HG03469 (cell line): ENCODE data around the gene DHODH.

ENCODE experiments used
- ATAC-seq: cut with Tn5 transposase; IDR thresholded peaks from one replicate; pipeline ENCODE4 v1.9.1; 2021; ENCODE audit warnings: mild to moderate bottlenecking, moderate library complexity, moderate number of reproducible peaks; ENCODE audit not compliant: unreplicated experiment

Gene DHODH

GRCh38 chr16:72013389-72013788, 4.8 kb downstream of the DHODH start:
- ATAC-seq = no peak

- ATAC-seq = no peak
Observed at GRCh38 chr16:72013888-72014581, 5.5 kb downstream of the DHODH start.

GRCh38 chr16:72014675-72015074, 6.1 kb downstream of the DHODH start:
- ATAC-seq = no peak

GRCh38 chr16:72015124-72015523, 6.6 kb downstream of the DHODH start:
- ATAC-seq = no peak

GRCh38 chr16:72018470-72018869, 9.9 kb downstream of the DHODH start:
- no peak for ATAC-seq

GRCh38 chr16:72021043-72021442, 12.5 kb downstream of the DHODH start:
- ATAC-seq = no peak

GRCh38 chr16:72022127-72022526, 13.6 kb downstream of the DHODH start:
- no peak for ATAC-seq

GRCh38 chr16:72023962-72024361, 15.4 kb downstream of the DHODH start:
- no peak for ATAC-seq

- ATAC-seq = no peak
Observed at GRCh38 chr16:72024862-72025382, 16.4 kb downstream of the DHODH start.

GRCh38 chr16:72025404-72026114, 17.0 kb downstream of the DHODH start:
- no peak for ATAC-seq

- ATAC-seq = no peak
Observed at GRCh38 chr16:72027669-72028378, 19.3 kb downstream of the DHODH start.

GRCh38 chr16:72029567-72030271, 21.2 kb downstream of the DHODH start:
- no peak for ATAC-seq

GRCh38 chr16:72033437-72033836, 24.9 kb downstream of the DHODH start:
- ATAC-seq = no peak

GRCh38 chr16:72036098-72036497, 27.6 kb downstream of the DHODH start:
- ATAC-seq = no peak

GRCh38 chr16:72042157-72042660, 33.7 kb downstream of the DHODH start:
- ATAC-seq = no peak

GRCh38 chr16:72043058-72043457, 34.5 kb downstream of the DHODH start:
- ATAC-seq = no peak

- no peak for ATAC-seq
Observed at GRCh38 chr16:72043539-72043938, 35.0 kb downstream of the DHODH start.

- no peak for ATAC-seq
Observed at GRCh38 chr16:72044296-72044695, 35.8 kb downstream of the DHODH start.

- no peak for ATAC-seq
Observed at GRCh38 chr16:72044825-72045359, 36.3 kb downstream of the DHODH start.

GRCh38 chr16:72049110-72049509, 40.6 kb downstream of the DHODH start:
- no peak for ATAC-seq
